Measurements from ENCODE around the gene PROSER3.
A peak's percentile ranks its signal among the peaks of the same experiment; 100 is the strongest.

The PROSER3 gene

GRCh38 chr19:35757749-35758608, at the start of gene PROSER3:
Gene PROSER3 (plus strand): TSS chr19:35758176. CDS start chr19:35758216, 40 bp downstream.
- TF ChIP-seq FOXM1 (IDR thresholded peaks at IDR 0.05; ENCODE audit: borderline replicate concordance, low read depth) (peak; percentile 37; the same call in 1 of the 2 replicates), TEAD4 (IDR thresholded peaks at IDR 0.05) (0 out of 2 replicates have a peak, but pooled peaks have one; percentile 12), TCF12 (IDR thresholded peaks at IDR 0.05; ENCODE audit: low read depth) (peak; percentile 28; the same call in 1 of the 2 replicates), EGR1 (IDR thresholded peaks at IDR 0.05) (peak; percentile 85), ZBTB7A (IDR thresholded peaks at IDR 0.05; ENCODE audit: low read depth) (no peak), CEBPB (IDR thresholded peaks at IDR 0.05) (no peak; the same call in 1 of the 2 replicates), EP300 (IDR thresholded peaks at IDR 0.05; ENCODE audit: borderline replicate concordance) (no peak), CREB1 (IDR thresholded peaks at IDR 0.05; ENCODE audit: low read depth) (peak; percentile 31; the same call in 1 of the 2 replicates), NFIC (IDR thresholded peaks at IDR 0.05) (no peak), USF1 (IDR thresholded peaks at IDR 0.05) (no peak), YY1 (IDR thresholded peaks at IDR 0.05; ENCODE audit: low read depth) (peak; percentile 76), TAF1 (IDR thresholded peaks at IDR 0.05; ENCODE audit: low read depth) (peak; percentile 54), RAD21 (IDR thresholded peaks at IDR 0.05; ENCODE audit: low read depth) (no peak)
- TF ChIP-seq, protein P1, sequence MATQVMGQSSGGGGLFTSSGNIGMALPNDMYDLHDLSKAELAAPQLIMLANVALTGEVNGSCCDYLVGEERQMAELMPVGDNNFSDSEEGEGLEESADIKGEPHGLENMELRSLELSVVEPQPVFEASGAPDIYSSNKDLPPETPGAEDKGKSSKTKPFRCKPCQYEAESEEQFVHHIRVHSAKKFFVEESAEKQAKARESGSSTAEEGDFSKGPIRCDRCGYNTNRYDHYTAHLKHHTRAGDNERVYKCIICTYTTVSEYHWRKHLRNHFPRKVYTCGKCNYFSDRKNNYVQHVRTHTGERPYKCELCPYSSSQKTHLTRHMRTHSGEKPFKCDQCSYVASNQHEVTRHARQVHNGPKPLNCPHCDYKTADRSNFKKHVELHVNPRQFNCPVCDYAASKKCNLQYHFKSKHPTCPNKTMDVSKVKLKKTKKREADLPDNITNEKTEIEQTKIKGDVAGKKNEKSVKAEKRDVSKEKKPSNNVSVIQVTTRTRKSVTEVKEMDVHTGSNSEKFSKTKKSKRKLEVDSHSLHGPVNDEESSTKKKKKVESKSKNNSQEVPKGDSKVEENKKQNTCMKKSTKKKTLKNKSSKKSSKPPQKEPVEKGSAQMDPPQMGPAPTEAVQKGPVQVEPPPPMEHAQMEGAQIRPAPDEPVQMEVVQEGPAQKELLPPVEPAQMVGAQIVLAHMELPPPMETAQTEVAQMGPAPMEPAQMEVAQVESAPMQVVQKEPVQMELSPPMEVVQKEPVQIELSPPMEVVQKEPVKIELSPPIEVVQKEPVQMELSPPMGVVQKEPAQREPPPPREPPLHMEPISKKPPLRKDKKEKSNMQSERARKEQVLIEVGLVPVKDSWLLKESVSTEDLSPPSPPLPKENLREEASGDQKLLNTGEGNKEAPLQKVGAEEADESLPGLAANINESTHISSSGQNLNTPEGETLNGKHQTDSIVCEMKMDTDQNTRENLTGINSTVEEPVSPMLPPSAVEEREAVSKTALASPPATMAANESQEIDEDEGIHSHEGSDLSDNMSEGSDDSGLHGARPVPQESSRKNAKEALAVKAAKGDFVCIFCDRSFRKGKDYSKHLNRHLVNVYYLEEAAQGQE (IDR thresholded peaks at IDR 0.05; ENCODE audit: low read depth) = no peak
- TF ChIP-seq, protein P2, sequence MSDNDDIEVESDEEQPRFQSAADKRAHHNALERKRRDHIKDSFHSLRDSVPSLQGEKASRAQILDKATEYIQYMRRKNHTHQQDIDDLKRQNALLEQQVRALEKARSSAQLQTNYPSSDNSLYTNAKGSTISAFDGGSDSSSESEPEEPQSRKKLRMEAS (IDR thresholded peaks at IDR 0.05) = peak; percentile 47

- TF ChIP-seq USF1 (IDR thresholded peaks at IDR 0.05) = no peak
- TF ChIP-seq TEAD4 (IDR thresholded peaks at IDR 0.05) = no peak
- no peak for TF ChIP-seq NFIC (IDR thresholded peaks at IDR 0.05)
- no peak for TF ChIP-seq RAD21 (IDR thresholded peaks at IDR 0.05; ENCODE audit: low read depth)
- TF ChIP-seq CEBPB (IDR thresholded peaks at IDR 0.05) = no peak
- TF ChIP-seq, protein P2 (IDR thresholded peaks at IDR 0.05) = no peak
- TF ChIP-seq, protein P1 (IDR thresholded peaks at IDR 0.05; ENCODE audit: low read depth) = no peak
- TF ChIP-seq CREB1 (IDR thresholded peaks at IDR 0.05; ENCODE audit: low read depth) = no peak
- TF ChIP-seq TAF1 (IDR thresholded peaks at IDR 0.05; ENCODE audit: low read depth) = no peak
- no peak for TF ChIP-seq EGR1 (IDR thresholded peaks at IDR 0.05)
- TF ChIP-seq ZBTB7A (IDR thresholded peaks at IDR 0.05; ENCODE audit: low read depth) = no peak
- TF ChIP-seq TCF12 (IDR thresholded peaks at IDR 0.05; ENCODE audit: low read depth) = no peak
- TF ChIP-seq YY1 (IDR thresholded peaks at IDR 0.05; ENCODE audit: low read depth) = no peak
- no peak for TF ChIP-seq FOXM1 (IDR thresholded peaks at IDR 0.05; ENCODE audit: borderline replicate concordance, low read depth)
- TF ChIP-seq EP300 (IDR thresholded peaks at IDR 0.05; ENCODE audit: borderline replicate concordance) = no peak
Observed at GRCh38 chr19:35708391-35708790, 49.6 kb upstream of the PROSER3 start.

DNA sequence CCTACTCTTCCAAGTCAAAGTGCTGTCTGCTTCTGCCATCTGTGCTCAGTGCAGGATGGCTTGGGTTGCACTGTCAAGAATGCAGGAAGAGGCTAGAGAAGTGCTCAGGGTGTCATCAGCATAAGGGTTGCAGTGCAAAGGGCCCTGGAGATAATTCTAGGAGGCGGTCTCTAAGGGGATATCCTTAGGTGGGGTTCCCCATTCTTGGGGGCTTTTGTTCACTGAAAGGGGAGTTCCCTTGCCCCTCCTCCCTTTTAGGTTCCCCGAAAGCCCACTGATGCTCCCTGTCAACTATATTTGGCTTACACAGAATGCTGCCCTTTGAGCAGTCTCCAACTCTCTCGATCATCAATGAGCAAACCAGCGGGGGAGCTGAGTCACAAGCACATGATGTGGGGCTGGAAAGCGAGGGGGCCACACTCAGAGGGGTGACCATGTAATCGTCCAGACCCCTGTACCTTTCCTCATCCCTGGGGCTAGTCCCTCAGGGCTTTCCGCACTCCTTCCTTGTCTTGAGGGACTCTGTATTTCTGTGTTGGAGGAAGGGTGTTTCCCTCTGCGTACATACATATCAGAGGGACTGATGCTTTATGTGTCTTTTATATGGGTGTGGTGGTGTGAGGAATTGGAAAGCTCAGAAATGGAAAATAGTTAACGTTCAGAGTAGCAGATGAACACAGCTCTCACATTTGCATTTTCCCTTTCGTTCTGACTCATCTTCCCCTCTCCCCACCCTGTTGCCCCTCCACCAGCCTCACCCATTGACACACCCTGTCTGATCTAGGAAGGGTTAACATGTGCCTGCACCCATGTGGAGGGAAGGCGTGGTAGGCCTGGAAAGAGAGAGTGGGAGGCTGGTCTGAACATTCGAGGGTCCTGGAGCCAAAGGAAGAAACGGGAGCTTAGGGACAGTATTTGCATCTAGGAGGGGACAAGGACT, 46.9 kb upstream of the PROSER3 start:
- TF ChIP-seq EP300 (IDR thresholded peaks at IDR 0.05; ENCODE audit: borderline replicate concordance) = no peak
- TF ChIP-seq EGR1 (IDR thresholded peaks at IDR 0.05) = no peak
- no peak for TF ChIP-seq CREB1 (IDR thresholded peaks at IDR 0.05; ENCODE audit: low read depth)
- no peak for TF ChIP-seq TCF12 (IDR thresholded peaks at IDR 0.05; ENCODE audit: low read depth)
- TF ChIP-seq, protein P1 (IDR thresholded peaks at IDR 0.05; ENCODE audit: low read depth) = no peak
- TF ChIP-seq, protein P2 (IDR thresholded peaks at IDR 0.05) = no peak
- TF ChIP-seq TEAD4 (IDR thresholded peaks at IDR 0.05) = no peak
- no peak for TF ChIP-seq CEBPB (IDR thresholded peaks at IDR 0.05)
- no peak for TF ChIP-seq NFIC (IDR thresholded peaks at IDR 0.05)
- TF ChIP-seq RAD21 (IDR thresholded peaks at IDR 0.05; ENCODE audit: low read depth) = no peak
- no peak for TF ChIP-seq YY1 (IDR thresholded peaks at IDR 0.05; ENCODE audit: low read depth)
- no peak for TF ChIP-seq USF1 (IDR thresholded peaks at IDR 0.05)
- no peak for TF ChIP-seq FOXM1 (IDR thresholded peaks at IDR 0.05; ENCODE audit: borderline replicate concordance, low read depth)
- no peak for TF ChIP-seq TAF1 (IDR thresholded peaks at IDR 0.05; ENCODE audit: low read depth)
- TF ChIP-seq ZBTB7A (IDR thresholded peaks at IDR 0.05; ENCODE audit: low read depth) = no peak

All from Ishikawa (cell line).